HG03175 (cell line): ENCODE measurements around the gene ANXA10.

Experiments used
- ATAC-seq: cut with Tn5 transposase; IDR thresholded peaks from one replicate; pipeline ENCODE4 v1.9.1; 2021; ENCODE audit warnings: mild to moderate bottlenecking, moderate library complexity; ENCODE audit not compliant: unreplicated experiment

The ANXA10 gene

GRCh38 chr4:168221301-168221700 lies 129.0 kb downstream of the ANXA10 start:
- no peak for ATAC-seq
